ENCODE data around the gene TOR1AIP1. TPM values are rescaled to one million over a fixed set of nuclear protein-coding genes. Genes with fewer than 3 reads are reported as not detected.

The TOR1AIP1 gene
- total and polyA plus RNA-seq, 2 of the 4 experiments (the other 2 are of a cell fraction), result 20.7 to 64.5 TPM

DNA sequence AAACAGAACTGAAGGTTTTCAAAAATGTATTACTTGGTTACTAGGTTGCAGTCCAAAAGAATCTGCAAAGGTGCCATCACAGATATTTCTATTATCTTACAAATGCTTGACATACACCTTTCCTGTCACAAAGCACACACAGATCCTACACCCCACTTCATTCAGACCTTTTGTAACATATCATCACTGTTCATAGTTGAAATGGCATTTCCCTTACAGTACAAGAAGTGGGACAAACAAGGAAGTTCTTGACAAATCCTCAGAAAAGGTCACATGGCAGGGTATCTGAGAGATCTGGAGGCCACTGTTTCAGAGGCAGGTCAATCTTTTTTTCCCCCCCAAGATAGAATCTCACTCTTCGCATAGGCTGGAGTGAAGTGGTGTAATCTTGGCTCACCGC is 25.8 kb upstream of the TOR1AIP1 start:
- Histone ChIP-seq H2BK20ac (ENCODE audit: low read depth, low read length) (no peak overlapping the region), H3K9ac (ENCODE audit: low read depth, low read length) (no peak overlapping the region), H3K9me3 (ENCODE audit: control insufficient read depth, insufficient read depth, low read length) (no peaks in the 10 kb centered on the region), H3K4me3 (ENCODE audit: insufficient read depth, low read depth, low read length) (no peak overlapping the region), H4K20me1 (ENCODE audit: insufficient read depth, low read length) (no peaks in the 10 kb centered on the region), H3K79me1 (ENCODE audit: low read depth in 1 of 2, low read length in 2 of 2) (peaks cover 6 to 9% of the 10 kb centered on the region in 2 experiments; a peak in 2 of 4 replicates), H3K27ac (ENCODE audit: insufficient read depth, low read length) (no peak overlapping the region), H3K23ac (ENCODE audit: low read depth, low read length) (no peak overlapping the region), H3K18ac (ENCODE audit: low read depth, low read length) (no peak overlapping the region), H2BK15ac (ENCODE audit: low read depth, low read length) (no peak overlapping the region), H2AFZ (replicated peaks; ENCODE audit: low read length, poor library complexity) (no peak overlapping the region), H3K4me2 (ENCODE audit: low read depth, low read length) (no peak overlapping the region), H2AK9ac (replicated peaks; ENCODE audit: low read depth, low read length, poor library complexity) (no peak overlapping the region), H4K91ac (ENCODE audit: insufficient read depth, low read depth, low read length) (no peak overlapping the region), H2BK5ac (ENCODE audit: low read depth, low read length, poor library complexity, severe bottlenecking) (no peak overlapping the region), H3K4me1 (ENCODE audit: control insufficient read depth, insufficient read depth, low read length) (no peaks in the 10 kb centered on the region), H3K27me3 (ENCODE audit: control insufficient read depth, insufficient read depth, low read length) (no peaks in the 10 kb centered on the region), H3K14ac (replicated peaks; ENCODE audit: low read depth, low read length) (no peak overlapping the region), H3K4ac (ENCODE audit: low read depth, low read length) (no peak overlapping the region), H2AK5ac (ENCODE audit: low read depth, low read length) (no peak overlapping the region), H4K8ac (ENCODE audit: low read depth in 2 of 2, low read length in 2 of 2) (no peak overlapping the region), H3K9me1 (ENCODE audit: insufficient read depth, low read length) (no peaks in the 10 kb centered on the region), H3K36me3 (ENCODE audit: control insufficient read depth, insufficient read depth, low read length) (peaks cover 23% of the 10 kb centered on the region), H3K56ac (ENCODE audit: extremely low read depth, insufficient read depth, low read length) (no peak overlapping the region), H2BK120ac (ENCODE audit: low read depth, low read length) (no peak overlapping the region), H4K5ac (ENCODE audit: low read depth, low read length) (no peak overlapping the region)
- in situ Hi-C loops (cut with MboI; ENCODE audit: low sequenced_read_pairs) (loop anchor here (25.0 kb wide), 1 partner anchor 556 kb away; no protein-coding TSS in a partner anchor), dilution Hi-C loops (cut with HindIII; ENCODE audit: low sequenced_read_pairs, unreplicated experiment) (no loop called here), intact Hi-C loops (cut with micrococcal nuclease) (no loop called here)
- ChIA-PET POLR2A (ENCODE audit: unreplicated experiment) (no interaction called here), CTCF (no interaction called here)
- WGBS, 2 experiments (ENCODE audit: extremely low coverage in 2 of 2, insufficient read length in 1 of 2), result no CpG with 5 or more reads among the region's 2 CpGs
- TF ChIP-seq NFE2L2 (IDR thresholded peaks at IDR 0.05; ENCODE audit: low read depth, low read length) (no peak), FOS (IDR thresholded peaks at IDR 0.05; ENCODE audit: low read depth, low read length) (no peak), BHLHE40 (IDR thresholded peaks at IDR 0.05; ENCODE audit: low read depth, low read length) (no peak), RAD21 (IDR thresholded peaks at IDR 0.05; ENCODE audit: low read length) (no peak), POLR2A (IDR thresholded peaks at IDR 0.05; ENCODE audit: low read depth, low read length) (no peak), SMC3 (IDR thresholded peaks at IDR 0.05; ENCODE audit: low read depth, low read length) (no peak), CEBPB (IDR thresholded peaks at IDR 0.05; ENCODE audit: low read depth, low read length) (no peak), MXI1 (IDR thresholded peaks at IDR 0.05; ENCODE audit: borderline replicate concordance, low read depth, low read length) (no peak), MAZ (IDR thresholded peaks at IDR 0.05; ENCODE audit: borderline replicate concordance, low read depth, low read length) (no peak), RCOR1 (IDR thresholded peaks at IDR 0.05; ENCODE audit: insufficient replicate concordance, low read length) (no peak), MAFK (IDR thresholded peaks at IDR 0.05; ENCODE audit: low read depth, low read length) (no peak), RFX5 (IDR thresholded peaks at IDR 0.05; ENCODE audit: low read depth, low read length) (no peak)
- TF ChIP-seq, protein P1, sequence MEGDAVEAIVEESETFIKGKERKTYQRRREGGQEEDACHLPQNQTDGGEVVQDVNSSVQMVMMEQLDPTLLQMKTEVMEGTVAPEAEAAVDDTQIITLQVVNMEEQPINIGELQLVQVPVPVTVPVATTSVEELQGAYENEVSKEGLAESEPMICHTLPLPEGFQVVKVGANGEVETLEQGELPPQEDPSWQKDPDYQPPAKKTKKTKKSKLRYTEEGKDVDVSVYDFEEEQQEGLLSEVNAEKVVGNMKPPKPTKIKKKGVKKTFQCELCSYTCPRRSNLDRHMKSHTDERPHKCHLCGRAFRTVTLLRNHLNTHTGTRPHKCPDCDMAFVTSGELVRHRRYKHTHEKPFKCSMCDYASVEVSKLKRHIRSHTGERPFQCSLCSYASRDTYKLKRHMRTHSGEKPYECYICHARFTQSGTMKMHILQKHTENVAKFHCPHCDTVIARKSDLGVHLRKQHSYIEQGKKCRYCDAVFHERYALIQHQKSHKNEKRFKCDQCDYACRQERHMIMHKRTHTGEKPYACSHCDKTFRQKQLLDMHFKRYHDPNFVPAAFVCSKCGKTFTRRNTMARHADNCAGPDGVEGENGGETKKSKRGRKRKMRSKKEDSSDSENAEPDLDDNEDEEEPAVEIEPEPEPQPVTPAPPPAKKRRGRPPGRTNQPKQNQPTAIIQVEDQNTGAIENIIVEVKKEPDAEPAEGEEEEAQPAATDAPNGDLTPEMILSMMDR (conservative IDR thresholded peaks at IDR 0.05; ENCODE audit: low read depth, low read length), result no peak
- TF ChIP-seq, protein P2, sequence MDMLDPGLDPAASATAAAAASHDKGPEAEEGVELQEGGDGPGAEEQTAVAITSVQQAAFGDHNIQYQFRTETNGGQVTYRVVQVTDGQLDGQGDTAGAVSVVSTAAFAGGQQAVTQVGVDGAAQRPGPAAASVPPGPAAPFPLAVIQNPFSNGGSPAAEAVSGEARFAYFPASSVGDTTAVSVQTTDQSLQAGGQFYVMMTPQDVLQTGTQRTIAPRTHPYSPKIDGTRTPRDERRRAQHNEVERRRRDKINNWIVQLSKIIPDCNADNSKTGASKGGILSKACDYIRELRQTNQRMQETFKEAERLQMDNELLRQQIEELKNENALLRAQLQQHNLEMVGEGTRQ (IDR thresholded peaks at IDR 0.05; ENCODE audit: low read depth, low read length), result no peak
- TF ChIP-seq, protein P3, sequence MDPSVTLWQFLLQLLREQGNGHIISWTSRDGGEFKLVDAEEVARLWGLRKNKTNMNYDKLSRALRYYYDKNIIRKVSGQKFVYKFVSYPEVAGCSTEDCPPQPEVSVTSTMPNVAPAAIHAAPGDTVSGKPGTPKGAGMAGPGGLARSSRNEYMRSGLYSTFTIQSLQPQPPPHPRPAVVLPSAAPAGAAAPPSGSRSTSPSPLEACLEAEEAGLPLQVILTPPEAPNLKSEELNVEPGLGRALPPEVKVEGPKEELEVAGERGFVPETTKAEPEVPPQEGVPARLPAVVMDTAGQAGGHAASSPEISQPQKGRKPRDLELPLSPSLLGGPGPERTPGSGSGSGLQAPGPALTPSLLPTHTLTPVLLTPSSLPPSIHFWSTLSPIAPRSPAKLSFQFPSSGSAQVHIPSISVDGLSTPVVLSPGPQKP (IDR thresholded peaks at IDR 0.05; ENCODE audit: borderline replicate concordance, low read depth, low read length), result no peak
- DNase-seq (no peak), ATAC-seq (ENCODE audit: low read depth) (no peak)
- BruUV-seq (replicated peaks), result no TSS peak

All from IMR-90 (cell line).